Activated gamma-delta T cell treated with Interleukin-2 at 50 U/mL for 16 hours (primary cell): ENCODE data around the gene SSC5D.

Source experiments
- DNase-seq: peaks from one replicate; pipeline ENCODE4 v3.0.0-alpha.2; 2020

Gene SSC5D

GRCh38 chr19:55539090-55539984 lies 51.1 kb downstream of the SSC5D start:
- no peak for DNase-seq

GRCh38 chr19:55540619-55541018 lies 52.4 kb downstream of the SSC5D start:
- DNase-seq, result no peak

DNA sequence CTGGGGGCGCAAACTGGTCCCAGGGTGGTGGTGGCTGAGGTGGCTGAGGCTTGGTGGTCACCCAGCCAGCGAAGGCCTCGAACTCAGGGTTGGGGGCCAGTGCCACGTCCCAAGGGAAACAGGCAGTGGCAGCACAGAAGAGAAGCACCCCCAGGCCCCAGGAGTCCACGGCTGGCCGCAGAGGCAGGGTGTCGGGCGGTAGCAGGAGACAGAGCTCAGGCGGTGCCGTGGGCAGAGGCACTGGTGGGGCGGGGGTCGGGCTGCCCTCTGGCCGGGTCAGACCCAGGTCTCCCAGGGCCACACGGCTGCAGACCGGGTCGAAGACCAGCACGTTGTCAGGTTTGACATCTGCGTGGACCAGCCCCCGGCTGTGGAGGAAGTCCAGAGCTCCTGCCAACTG lies 52.9 kb downstream of the SSC5D start:
- DNase-seq, result no peak

DNA sequence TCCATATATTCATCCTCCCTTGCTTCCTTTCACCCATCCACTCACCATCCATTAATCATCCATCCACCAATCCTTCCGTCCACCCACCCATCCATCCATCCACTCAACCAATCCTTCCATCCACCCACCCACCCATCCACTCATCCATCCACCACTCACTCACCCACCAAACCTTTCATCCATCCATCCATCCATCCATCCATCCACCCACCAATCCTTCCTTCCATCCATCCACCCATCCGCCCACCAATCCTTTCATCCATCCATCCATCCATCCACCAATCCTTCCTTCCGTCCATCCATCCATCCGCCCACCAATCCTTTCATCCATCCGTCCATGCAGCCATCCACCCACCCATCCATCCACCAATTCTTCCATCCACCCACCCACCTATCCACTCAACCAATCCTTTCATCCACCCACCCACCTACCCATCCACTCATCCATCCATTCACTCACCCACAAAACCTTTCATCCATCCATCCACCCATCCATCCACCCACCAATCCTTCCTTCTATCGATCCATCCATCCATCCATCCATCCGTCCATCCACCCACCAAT lies 54.1 kb downstream of the SSC5D start:
- DNase-seq, result no peak

DNA sequence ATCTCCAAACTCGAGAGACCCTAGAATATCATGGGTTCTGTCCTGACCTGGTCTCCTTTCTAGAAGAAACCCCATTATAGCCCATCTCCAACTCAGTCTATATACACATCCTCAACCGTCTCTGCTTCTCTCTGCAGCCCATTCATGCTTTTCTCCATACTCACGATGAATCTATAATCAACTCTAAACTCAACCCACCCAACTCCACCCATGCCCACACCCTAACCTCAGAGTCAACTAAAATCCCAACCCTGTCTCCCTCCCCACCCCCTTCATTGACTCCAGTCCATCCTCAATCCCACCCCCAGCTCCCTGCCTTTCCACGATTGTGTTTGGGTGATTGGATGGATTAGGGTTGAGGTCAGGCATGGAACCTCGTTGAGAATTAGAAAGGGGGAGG lies 55.3 kb downstream of the SSC5D start:
- no peak for DNase-seq

- DNase-seq, result no peak
Measured at GRCh38 chr19:55544014-55544413, 55.8 kb downstream of the SSC5D start.

DNA sequence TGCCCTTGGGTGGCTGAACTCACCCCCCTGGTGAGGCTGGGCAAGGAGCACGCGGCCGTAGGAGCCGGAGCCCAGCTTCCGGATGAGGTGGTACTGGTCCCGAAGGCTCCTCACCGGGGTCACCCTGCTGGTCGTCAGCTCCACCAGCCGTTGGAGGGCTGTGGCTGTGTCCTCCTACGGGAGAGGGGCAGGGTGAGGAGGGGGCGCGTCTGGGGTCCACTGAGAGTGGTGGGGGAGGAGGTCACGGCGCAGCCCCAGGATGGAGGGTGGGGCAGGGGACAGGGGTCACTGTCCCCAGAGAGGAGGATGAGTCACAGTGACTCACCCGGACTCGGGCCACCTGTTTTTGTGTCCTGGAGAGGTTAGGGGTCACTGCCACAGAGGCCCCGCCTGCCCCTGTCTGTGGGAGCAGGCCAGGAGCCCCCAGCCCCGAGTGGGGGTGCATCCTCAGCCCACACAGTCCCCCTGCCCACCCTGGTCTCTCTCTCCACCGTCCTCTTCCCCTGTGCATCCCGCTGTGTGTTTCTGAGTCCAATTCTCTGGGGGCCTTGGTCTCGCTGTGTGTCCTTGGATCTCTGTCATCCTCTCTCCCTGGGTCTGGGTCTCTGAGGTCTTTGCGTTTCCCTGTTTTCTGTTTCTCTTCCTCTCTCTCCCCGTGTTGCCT lies 56.7 kb downstream of the SSC5D start:
- no peak for DNase-seq

DNA sequence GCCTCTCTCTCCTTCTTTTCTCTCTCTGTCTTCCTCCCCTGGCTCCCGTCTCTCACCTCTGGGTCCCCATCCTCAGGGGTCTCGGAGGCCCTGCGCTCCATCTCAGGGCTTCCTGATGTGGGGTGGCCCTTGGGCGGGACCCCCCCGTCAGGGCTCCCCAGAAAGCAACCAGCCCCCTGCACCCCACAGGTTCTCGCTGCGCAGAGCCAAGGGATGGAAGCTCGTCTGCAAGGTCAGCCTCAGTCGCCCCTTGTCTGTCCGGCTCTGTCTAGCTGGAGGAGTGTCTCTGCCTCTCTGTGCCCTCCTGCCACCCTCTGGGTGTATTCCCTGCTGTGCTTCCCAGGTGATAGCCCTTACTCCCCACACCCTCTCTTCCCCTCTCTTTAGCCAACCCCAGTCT lies 57.2 kb downstream of the SSC5D start, which contains the start of gene SBK3:
Gene SBK3, minus strand, starts transcription at position 101 of the 400 bp plus-strand sequence. Its CDS starts 0 bp downstream, at position 101.
- DNase-seq, result no peak

DNA sequence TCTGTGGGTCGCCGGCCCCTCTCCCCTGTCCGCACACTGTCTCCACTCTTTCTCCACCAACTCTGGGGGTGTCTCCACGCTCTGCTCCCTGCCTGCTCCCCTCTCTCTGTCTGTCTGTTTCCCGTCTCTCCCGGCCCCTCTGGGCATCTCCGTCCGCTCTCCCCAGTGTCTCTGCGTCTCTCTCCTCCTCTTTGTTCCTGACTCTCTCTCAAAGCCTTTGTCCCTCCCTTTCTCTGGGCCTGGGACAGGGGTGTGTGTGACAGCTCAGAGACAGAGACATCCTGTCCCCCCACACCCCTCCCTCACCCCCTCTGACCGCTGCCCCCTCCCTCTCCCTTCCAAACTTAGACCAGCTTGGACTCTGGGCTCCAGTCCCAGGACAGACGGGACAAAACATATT lies 57.8 kb downstream of the SSC5D start:
- no peak for DNase-seq

DNA sequence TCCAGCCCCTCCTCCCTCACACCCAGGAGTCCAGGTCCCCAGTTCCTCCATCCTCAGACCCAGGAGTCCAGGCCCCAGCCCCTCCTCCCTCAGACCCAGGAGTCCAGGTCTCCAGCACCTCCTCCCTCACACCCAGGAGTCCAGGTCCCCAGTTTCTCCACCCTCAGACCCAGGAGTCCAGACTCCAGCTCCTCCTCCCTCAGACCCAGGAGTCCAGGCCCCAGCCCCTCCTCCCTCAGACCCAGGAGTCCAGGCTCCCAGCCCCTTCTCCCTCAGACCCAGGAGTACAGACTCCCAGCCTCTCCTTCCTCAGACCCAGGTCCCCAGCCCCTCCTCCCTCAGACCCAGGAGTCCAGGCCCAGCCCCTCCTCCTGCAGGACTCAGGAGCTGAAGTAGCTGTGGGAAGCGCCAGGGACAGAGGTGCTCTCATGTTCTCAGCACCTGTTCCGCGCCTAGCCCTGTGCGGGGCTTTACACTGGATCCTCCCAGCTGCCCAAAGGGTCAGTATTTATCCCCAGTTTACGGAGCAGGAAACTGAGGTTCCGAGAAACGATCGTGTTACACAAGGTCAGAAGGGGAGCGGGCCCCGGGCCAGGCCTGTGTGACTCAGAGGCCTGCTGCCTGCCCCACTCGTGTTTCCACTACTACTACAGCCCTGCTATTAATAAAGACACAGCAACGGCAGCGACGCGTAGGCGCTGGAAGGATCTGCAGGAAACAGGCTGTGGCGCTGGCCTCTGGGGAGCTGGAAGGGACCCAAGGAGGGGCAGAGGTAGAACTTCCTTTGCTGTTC lies 58.8 kb downstream of the SSC5D start:
- no peak for DNase-seq

- DNase-seq, result no peak
Measured at GRCh38 chr19:55549500-55550320, 61.5 kb downstream of the SSC5D start.

- no peak for DNase-seq
Measured at GRCh38 chr19:55550321-55550650, 62.0 kb downstream of the SSC5D start.

GRCh38 chr19:55552206-55552605 lies 64.0 kb downstream of the SSC5D start:
- no peak for DNase-seq

- no peak for DNase-seq
Measured at GRCh38 chr19:55552620-55553019, 64.4 kb downstream of the SSC5D start.

- DNase-seq, result no peak
Measured at GRCh38 chr19:55553217-55554182, 65.3 kb downstream of the SSC5D start.

GRCh38 chr19:55554302-55554701 lies 66.1 kb downstream of the SSC5D start:
- no peak for DNase-seq

DNA sequence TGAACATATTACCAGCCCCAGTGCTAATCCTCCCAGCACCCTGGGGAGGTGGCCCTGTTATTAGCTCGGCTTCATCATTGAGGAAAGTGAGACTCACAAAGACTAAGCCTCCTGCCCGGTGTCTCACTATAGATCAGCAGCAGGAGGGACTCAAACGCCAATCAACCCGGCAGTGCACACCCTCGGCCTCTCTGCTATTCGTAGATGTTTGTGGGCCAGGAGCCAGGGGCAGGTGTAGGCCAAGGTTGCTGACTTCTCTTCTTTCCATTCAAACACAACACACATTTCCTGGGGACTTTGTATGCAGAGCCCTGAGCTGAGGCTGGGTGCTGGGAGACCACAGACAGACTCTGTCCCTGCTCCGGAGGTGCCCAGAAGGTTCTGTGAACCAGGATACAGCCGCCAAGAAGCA lies 66.5 kb downstream of the SSC5D start:
- DNase-seq, result no peak

DNA sequence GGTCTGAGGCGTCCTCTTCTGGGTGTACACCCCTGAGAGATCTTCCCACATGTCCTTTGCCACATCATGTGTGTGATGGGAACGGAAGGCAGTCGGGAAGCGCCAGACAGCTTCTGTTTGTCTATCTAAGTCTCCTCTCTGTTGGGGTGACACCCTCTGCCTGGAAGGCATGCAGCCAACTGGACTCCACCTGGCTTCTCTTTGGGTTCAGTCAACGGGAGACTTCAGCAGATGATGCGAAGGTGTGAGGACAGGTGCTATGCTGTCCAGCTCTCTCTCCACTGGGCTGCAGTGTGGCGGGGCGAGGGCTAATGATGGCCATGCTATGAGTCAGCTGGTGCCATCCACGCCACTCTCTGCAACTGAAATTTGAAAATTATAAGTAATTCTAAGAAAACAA lies 71.4 kb downstream of the SSC5D start:
- DNase-seq, result no peak

DNA sequence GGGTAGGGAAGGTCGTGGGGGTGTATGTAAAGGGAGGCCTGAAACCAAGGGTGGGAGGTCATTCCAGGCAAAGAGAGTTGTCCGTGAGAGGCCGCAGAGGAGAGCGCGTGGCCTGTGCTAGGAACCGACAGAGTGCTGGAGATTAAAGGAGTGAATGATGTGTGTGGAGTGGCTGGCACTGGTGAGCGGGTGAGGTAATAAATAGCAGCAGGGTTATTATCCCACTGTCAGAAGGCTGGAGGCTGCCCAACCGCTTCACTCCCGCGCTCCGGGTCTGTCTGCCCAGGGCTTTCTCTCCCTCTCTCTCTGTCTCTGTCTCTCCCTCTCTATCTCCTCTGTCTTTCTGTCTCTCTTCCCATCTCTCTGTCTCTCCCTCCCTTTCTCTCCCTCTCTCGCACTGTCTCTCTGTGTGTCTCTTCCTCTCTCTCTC lies 75.0 kb downstream of the SSC5D start:
- no peak for DNase-seq

GRCh38 chr19:55566823-55567222 lies 78.6 kb downstream of the SSC5D start:
- DNase-seq, result no peak

- DNase-seq, result no peak
Measured at GRCh38 chr19:55567708-55568328, 79.6 kb downstream of the SSC5D start.
